H9 (cell line): ENCODE results near the gene NIN. TPM values are rescaled to one million over a fixed set of nuclear protein-coding genes. Genes with fewer than 3 reads are reported as not detected.

Source experiments
- DNase-seq: peaks from one replicate; pipeline ENCODE4 v3.0.0-alpha.2; 2017
- H2AFZ ChIP-seq: one replicate; pipeline ENCODE4 v1.6.1; 2013; ENCODE audit warnings: mild to moderate bottlenecking, low read length, control low read depth, moderate library complexity
- H2AK5ac ChIP-seq: 2 replicates; pipeline ENCODE4 v1.6.1; 2013; ENCODE audit warnings: low read length, control low read depth, mixed read lengths; ENCODE audit not compliant: insufficient read length
- H2BK120ac ChIP-seq: one replicate; pipeline ENCODE4 v1.6.1; 2013; ENCODE audit warnings: low read depth, mild to moderate bottlenecking, low read length, control low read depth, inconsistent platforms; ENCODE audit not compliant: poor library complexity, severe bottlenecking
- H2BK12ac ChIP-seq: 2 replicates; pipeline ENCODE4 v1.6.1; 2013; ENCODE audit warnings: low read length, control low read depth, mixed read lengths, low read depth; ENCODE audit not compliant: insufficient read length
- H2BK15ac ChIP-seq: 2 replicates; pipeline ENCODE4 v1.6.1; 2013; ENCODE audit warnings: low read depth, low read length, control low read depth
- H2BK20ac ChIP-seq: one replicate; pipeline ENCODE4 v1.6.1; 2013; ENCODE audit warnings: low read depth, mild to moderate bottlenecking, low read length, control low read depth, inconsistent platforms; ENCODE audit not compliant: poor library complexity, severe bottlenecking
- H2BK5ac ChIP-seq: 2 replicates; pipeline ENCODE4 v1.6.1; 2013; ENCODE audit warnings: low read length, control low read depth, mixed read lengths; ENCODE audit not compliant: insufficient read length
- H3K14ac ChIP-seq: 2 replicates; pipeline ENCODE4 v1.6.1; 2013; ENCODE audit warnings: low read length, control low read depth; ENCODE audit not compliant: insufficient read depth
- H3K18ac ChIP-seq: 2 replicates; pipeline ENCODE4 v1.6.1; 2013; ENCODE audit warnings: low read depth, mild to moderate bottlenecking, mixed read lengths, low read length, control low read depth; ENCODE audit not compliant: insufficient read length
- H3K23ac ChIP-seq: 2 replicates; pipeline ENCODE4 v1.6.1; 2013; ENCODE audit warnings: low read length, control low read depth, mixed read lengths, low read depth; ENCODE audit not compliant: insufficient read length
- H3K23me2 ChIP-seq: 2 replicates; pipeline ENCODE4 v1.6.1; 2013; ENCODE audit warnings: low read depth, mild to moderate bottlenecking, mixed read lengths, low read length, control low read depth; ENCODE audit not compliant: insufficient read length, poor library complexity, severe bottlenecking
- H3K27ac ChIP-seq: 2 replicates; pipeline ENCODE4 v1.5.1; 2013; ENCODE audit warnings: low read length, control low read depth, mixed read lengths, low read depth; ENCODE audit not compliant: insufficient read length
- H3K27me3 ChIP-seq: 2 replicates; pipeline ENCODE4 v1.6.1; 2013; ENCODE audit warnings: low read length, control low read depth, inconsistent platforms; ENCODE audit not compliant: insufficient read depth
- H3K4ac ChIP-seq: 2 replicates; pipeline ENCODE4 v1.6.1; 2013; ENCODE audit warnings: low read depth, mild to moderate bottlenecking, control low read depth, inconsistent platforms, low read length, moderate library complexity
- H3K4me1 ChIP-seq: 2 replicates; pipeline ENCODE4 v1.6.1; 2013; ENCODE audit warnings: low read length, control low read depth, inconsistent platforms; ENCODE audit not compliant: insufficient read depth
- H3K4me2 ChIP-seq: 2 replicates; pipeline ENCODE4 v1.6.1; 2013; ENCODE audit warnings: low read length, control low read depth, mixed read lengths; ENCODE audit not compliant: insufficient read length, insufficient read depth
- H3K56ac ChIP-seq: 2 replicates; pipeline ENCODE4 v1.6.1; 2013; ENCODE audit warnings: low read depth, mild to moderate bottlenecking, mixed read lengths, low read length, control low read depth; ENCODE audit not compliant: insufficient read length
- H3K79me1 ChIP-seq: 2 replicates; pipeline ENCODE4 v1.6.1; 2013; ENCODE audit warnings: low read depth, mild to moderate bottlenecking, moderate library complexity, low read length, control low read depth, inconsistent platforms; ENCODE audit not compliant: insufficient read depth, poor library complexity, severe bottlenecking
- H3K79me2 ChIP-seq: 2 replicates; pipeline ENCODE4 v1.6.1; 2013; ENCODE audit warnings: low read length, control low read depth, inconsistent platforms; ENCODE audit not compliant: insufficient read depth
- H3K9ac ChIP-seq: 2 replicates; pipeline ENCODE4 v1.6.1; 2013; ENCODE audit warnings: low read length, control low read depth, mixed read lengths; ENCODE audit not compliant: insufficient read length; ENCODE audit errors: extremely low read depth
- H3K9me3 ChIP-seq: one replicate; pipeline ENCODE4 v1.6.1; 2013; ENCODE audit warnings: low read depth, low read length, inconsistent platforms; ENCODE audit not compliant: control insufficient read depth
- H3T11ph ChIP-seq: one replicate; pipeline ENCODE4 v1.6.1; 2013; ENCODE audit warnings: mild to moderate bottlenecking, low read length, control low read depth, inconsistent platforms
- H4K20me1 ChIP-seq: one replicate; pipeline ENCODE4 v1.6.1; 2013; ENCODE audit not compliant: control insufficient read depth, insufficient read length, insufficient read depth
- H4K5ac ChIP-seq: 2 replicates; pipeline ENCODE4 v1.6.1; 2013; ENCODE audit warnings: low read depth, mild to moderate bottlenecking, mixed read lengths, low read length, control low read depth; ENCODE audit not compliant: insufficient read length
- H4K8ac ChIP-seq: replicated peaks from 2 replicates; pipeline ENCODE4 v1.6.1; 2013; ENCODE audit warnings: low read length, control low read depth, mixed read lengths, low read depth; ENCODE audit not compliant: insufficient read length
- H4K91ac ChIP-seq: 2 replicates; pipeline ENCODE4 v1.6.1; 2013; ENCODE audit warnings: low read depth, mild to moderate bottlenecking, moderate library complexity, mixed read lengths, low read length, control low read depth; ENCODE audit not compliant: insufficient read length
- H3K27ac Mint-ChIP-seq, 3 experiments: 2 replicates in 2 of 3; 3 replicates in 1 of 3; pipeline ENCODE4 v1.8.0; 2020 to 2021; ENCODE audit warnings: mixed read lengths in 3 of 3, mild to moderate bottlenecking in 1 of 3, moderate library complexity in 1 of 3
- H3K27me3 Mint-ChIP-seq: 2 replicates; pipeline ENCODE4 v1.8.0; 2021; ENCODE audit warnings: low read depth, mild to moderate bottlenecking, moderate library complexity, mixed read lengths
- H3K36me3 Mint-ChIP-seq, 3 experiments: 2 replicates in 2 of 3; 3 replicates in 1 of 3; pipeline ENCODE4 v1.8.0; 2020 to 2021; ENCODE audit warnings: low read depth in 3 of 3, mixed read lengths in 3 of 3; ENCODE audit not compliant: insufficient read depth in 1 of 3
- H3K4me1 Mint-ChIP-seq, 2 experiments: 2 replicates each; pipeline ENCODE4 v1.8.0; 2020; ENCODE audit warnings: mixed read lengths in 2 of 2
- H3K4me3 Mint-ChIP-seq, 2 experiments: 2 replicates in 1 of 2; 3 replicates in 1 of 2; pipeline ENCODE4 v1.8.0; 2020 to 2021; ENCODE audit warnings: mild to moderate bottlenecking in 2 of 2, mixed read lengths in 2 of 2, moderate library complexity in 1 of 2
- H3K9me3 Mint-ChIP-seq, 2 experiments: 2 replicates in 1 of 2; 3 replicates in 1 of 2; pipeline ENCODE4 v1.8.0; 2020; ENCODE audit warnings: mild to moderate bottlenecking in 2 of 2, mixed read lengths in 2 of 2, moderate library complexity in 1 of 2
- CTCF ChIP-seq: fragments of 200-600 bp; sonication (generic); conservative IDR thresholded peaks from 3 replicates; pipeline ENCODE4 v1.8.0; 2021; ENCODE audit warnings: antibody characterized with exemption, mild to moderate bottlenecking
- WGBS: extraction: QIAGEN DNeasy Blood & Tissue Kit; methylation state at CpG from one replicate; pipeline ENCODE4 v1.1.7; 2013; ENCODE audit warnings: missing lambda C conversion rate, low lambda C conversion rate, mixed read lengths; ENCODE audit not compliant: insufficient read length; ENCODE audit errors: extremely low coverage; 5-methylcytosine and 5-hydroxymethylcytosine counted together
- total RNA-seq: library from RNA; stranded (reverse); gene quantifications from 2 replicates; pipeline ENCODE4 v1.2.1, GENCODE V29; 2021

NIN gene
- total RNA-seq, 1 experiment from 2014 or later: 18.4 TPM

DNA sequence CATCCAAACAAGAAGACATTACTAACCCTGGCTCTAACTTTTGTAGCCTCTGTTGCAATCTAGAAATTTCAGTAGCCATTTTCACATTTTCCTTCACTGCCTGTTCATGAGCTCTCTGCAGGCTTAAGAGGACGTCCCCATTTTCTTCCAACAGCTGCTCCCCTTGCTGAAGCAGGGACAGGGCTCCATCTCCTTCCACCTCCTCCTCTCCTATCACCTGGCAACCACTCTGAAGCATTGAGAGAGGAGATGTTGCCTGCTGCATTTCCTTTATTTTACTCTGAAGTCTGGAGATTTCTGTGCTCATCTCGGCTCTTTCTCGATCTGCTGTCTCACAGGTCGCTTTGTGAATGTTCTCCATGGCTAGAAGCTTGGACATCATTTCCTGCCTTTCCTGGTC lies 73.3 kb downstream of the NIN start:
- H3K79me1 ChIP-seq: no peaks in the 10 kb centered on the region
- no peak overlapping the region for H4K91ac ChIP-seq
- no peak overlapping the region for H2BK5ac ChIP-seq
- Mint-ChIP-seq H3K36me3 (peaks cover 12 to 32% (median 30%) of the 10 kb centered on the region in 3 experiments; a peak in 6 of 7 replicates), H3K4me1 (no peaks in the 10 kb centered on the region), H3K9me3 (no peaks in the 10 kb centered on the region), H3K4me3 (no peak overlapping the region), H3K27ac (no peak overlapping the region), H3K27me3 (no peaks in the 10 kb centered on the region; the same call in 1 of the 2 replicates)
- H3K79me2 ChIP-seq: no peaks in the 10 kb centered on the region
- TF ChIP-seq CTCF: no peak
- H3K9me3 ChIP-seq: no peaks in the 10 kb centered on the region
- no peak overlapping the region for H3K14ac ChIP-seq
- no peak overlapping the region for H3K23ac ChIP-seq
- H3K23me2 ChIP-seq: no peaks in the 10 kb centered on the region
- H2BK20ac ChIP-seq: no peak overlapping the region
- WGBS: no CpG with 5 or more reads among the region's 4 CpGs
- no peak overlapping the region for H3K18ac ChIP-seq
- no peak overlapping the region for H3K4ac ChIP-seq
- no peak overlapping the region for H3T11ph ChIP-seq
- H3K4me1 ChIP-seq: no peaks in the 10 kb centered on the region
- no peak overlapping the region for H3K9ac ChIP-seq
- H2AK5ac ChIP-seq: no peak overlapping the region
- H3K4me2 ChIP-seq: no peak overlapping the region
- H3K27me3 ChIP-seq: no peaks in the 10 kb centered on the region
- no peak overlapping the region for H2AFZ ChIP-seq
- H2BK120ac ChIP-seq: no peak overlapping the region
- no peak overlapping the region for H4K5ac ChIP-seq
- H4K8ac ChIP-seq: no peak overlapping the region
- H3K27ac ChIP-seq: no peak overlapping the region
- DNase-seq: no peak
- H2BK12ac ChIP-seq: no peak overlapping the region
- no peak overlapping the region for H3K56ac ChIP-seq
- no peak overlapping the region for H2BK15ac ChIP-seq
- no peaks in the 10 kb centered on the region for H4K20me1 ChIP-seq
